ENCODE data around the gene RNASEH1.

DNA sequence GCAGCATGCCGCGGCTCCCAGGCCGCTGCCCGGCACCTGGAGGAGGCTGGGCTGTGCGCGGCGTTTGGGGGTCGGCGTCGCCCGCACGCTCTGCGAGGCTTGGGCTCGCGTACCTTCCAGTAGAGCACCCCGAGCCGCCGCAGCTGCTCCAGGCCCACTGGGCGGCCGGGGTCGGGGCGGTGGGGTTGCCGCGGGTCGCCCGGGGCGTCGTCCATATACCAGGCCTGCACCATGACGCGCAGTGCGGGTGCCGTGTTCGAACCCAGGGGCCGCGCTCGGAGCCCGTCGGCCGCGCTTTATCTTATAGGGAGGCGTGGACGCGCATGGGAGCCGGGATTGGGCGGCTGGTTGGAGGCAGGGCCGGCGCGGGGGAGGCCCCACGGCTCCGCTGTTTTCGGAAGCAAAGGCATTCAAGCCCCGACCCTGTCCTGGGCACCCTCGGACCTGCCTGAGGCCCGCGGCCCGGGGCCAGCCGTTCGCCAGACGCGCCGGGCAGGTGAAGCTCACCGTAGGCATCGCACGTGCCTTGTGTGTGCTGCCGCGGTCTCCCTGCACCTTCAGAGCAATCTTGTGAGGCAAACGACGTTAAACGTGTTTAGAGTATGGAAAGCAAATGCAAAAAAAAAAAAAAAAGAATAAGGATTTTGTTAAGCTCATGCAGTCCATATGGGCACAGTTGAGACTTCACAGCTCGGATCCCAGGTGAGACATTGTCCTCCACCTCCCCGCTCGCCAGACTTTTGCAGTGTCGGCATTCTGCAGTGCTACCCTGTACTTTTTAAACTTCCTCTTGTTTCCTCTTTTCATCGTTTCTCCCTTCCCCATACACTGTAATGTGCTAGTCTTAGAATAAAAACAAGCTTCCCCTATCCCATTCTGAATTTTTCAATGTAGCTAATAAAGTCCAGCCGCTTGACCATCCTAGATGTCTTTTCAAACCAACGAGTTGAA, 38.6 kb downstream of the RNASEH1 start, which contains the start of gene ADI1:
- no peak for TF ChIP-seq GATA3 (IDR thresholded peaks at IDR 0.05; ENCODE audit: low read depth, low read length)
- TF ChIP-seq GATA2 (IDR thresholded peaks at IDR 0.05; ENCODE audit: low read depth, low read length) = no peak
